GM13977 (cell line): ENCODE measurements around the gene CEP192.

Experiments
- DNase-seq: peaks from one replicate; pipeline ENCODE4 v3.0.0; 2012; ENCODE audit warnings: low spot score
- in situ Hi-C: fragments of 300-500 bp; cut with MboI; formaldehyde crosslinking; loops from one replicate; pipeline ENCODE4 v1.12.0; 2022; ENCODE audit warnings: low sequenced_read_pairs, low pct_unique_long_range_greater_than_20kb, mixed read lengths, inconsistent platforms; ENCODE audit not compliant: unreplicated experiment
- TF ChIP-seq, protein P1 (sequence below): IDR thresholded peaks from 2 replicates; pipeline ENCODE4 v1.5.1; 2012; ENCODE audit warnings: mild to moderate bottlenecking, control low read depth; ENCODE audit not compliant: insufficient read depth; ENCODE audit errors: extremely low read depth, missing control alignments

The CEP192 gene

GRCh38 chr18:13120255-13120654, 129.1 kb downstream of the CEP192 start:
- in situ Hi-C loops, result loop anchor here (25.0 kb wide), 1 partner anchor 108 kb away; no protein-coding TSS in a partner anchor
- DNase-seq, result no peak
- TF ChIP-seq, protein P1, sequence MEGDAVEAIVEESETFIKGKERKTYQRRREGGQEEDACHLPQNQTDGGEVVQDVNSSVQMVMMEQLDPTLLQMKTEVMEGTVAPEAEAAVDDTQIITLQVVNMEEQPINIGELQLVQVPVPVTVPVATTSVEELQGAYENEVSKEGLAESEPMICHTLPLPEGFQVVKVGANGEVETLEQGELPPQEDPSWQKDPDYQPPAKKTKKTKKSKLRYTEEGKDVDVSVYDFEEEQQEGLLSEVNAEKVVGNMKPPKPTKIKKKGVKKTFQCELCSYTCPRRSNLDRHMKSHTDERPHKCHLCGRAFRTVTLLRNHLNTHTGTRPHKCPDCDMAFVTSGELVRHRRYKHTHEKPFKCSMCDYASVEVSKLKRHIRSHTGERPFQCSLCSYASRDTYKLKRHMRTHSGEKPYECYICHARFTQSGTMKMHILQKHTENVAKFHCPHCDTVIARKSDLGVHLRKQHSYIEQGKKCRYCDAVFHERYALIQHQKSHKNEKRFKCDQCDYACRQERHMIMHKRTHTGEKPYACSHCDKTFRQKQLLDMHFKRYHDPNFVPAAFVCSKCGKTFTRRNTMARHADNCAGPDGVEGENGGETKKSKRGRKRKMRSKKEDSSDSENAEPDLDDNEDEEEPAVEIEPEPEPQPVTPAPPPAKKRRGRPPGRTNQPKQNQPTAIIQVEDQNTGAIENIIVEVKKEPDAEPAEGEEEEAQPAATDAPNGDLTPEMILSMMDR, result no peak

- in situ Hi-C loops, result loop anchor here (25.0 kb wide), 1 partner anchor 109 kb away; no protein-coding TSS in a partner anchor
- TF ChIP-seq, protein P1, result no peak
- no peak for DNase-seq
Observed at GRCh38 chr18:13120983-13121441, 129.8 kb downstream of the CEP192 start.

DNA sequence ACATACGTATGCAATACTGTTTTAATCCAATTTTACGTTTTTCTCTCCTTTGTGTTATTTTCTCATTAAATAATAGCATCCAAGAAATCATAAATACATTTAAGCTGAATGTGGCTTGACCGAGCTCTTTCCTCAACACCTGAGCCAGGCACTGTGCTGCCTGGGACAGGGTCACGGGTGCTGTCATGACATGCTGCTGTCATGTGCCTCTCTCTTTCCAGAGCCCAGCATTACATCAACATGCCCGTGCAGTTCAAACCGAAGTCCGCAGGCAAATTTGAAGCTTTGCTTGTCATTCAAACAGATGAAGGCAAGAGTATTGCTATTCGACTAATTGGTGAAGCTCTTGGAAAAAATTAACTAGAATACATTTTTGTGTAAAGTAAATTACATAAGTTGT, 133.2 kb downstream of the CEP192 start:
- TF ChIP-seq, protein P1, result no peak

GRCh38 chr18:13125191-13125590, 134.0 kb downstream of the CEP192 start:
- in situ Hi-C loops, result no loop called here
- TF ChIP-seq, protein P1, result no peak
- no peak for DNase-seq

More for the DNA sequence above, 133.2 kb downstream of the CEP192 start:
- no peak for DNase-seq
- in situ Hi-C loops, result loop anchor here (25.0 kb wide), 1 partner anchor 112 kb away; no protein-coding TSS in a partner anchor

DNA sequence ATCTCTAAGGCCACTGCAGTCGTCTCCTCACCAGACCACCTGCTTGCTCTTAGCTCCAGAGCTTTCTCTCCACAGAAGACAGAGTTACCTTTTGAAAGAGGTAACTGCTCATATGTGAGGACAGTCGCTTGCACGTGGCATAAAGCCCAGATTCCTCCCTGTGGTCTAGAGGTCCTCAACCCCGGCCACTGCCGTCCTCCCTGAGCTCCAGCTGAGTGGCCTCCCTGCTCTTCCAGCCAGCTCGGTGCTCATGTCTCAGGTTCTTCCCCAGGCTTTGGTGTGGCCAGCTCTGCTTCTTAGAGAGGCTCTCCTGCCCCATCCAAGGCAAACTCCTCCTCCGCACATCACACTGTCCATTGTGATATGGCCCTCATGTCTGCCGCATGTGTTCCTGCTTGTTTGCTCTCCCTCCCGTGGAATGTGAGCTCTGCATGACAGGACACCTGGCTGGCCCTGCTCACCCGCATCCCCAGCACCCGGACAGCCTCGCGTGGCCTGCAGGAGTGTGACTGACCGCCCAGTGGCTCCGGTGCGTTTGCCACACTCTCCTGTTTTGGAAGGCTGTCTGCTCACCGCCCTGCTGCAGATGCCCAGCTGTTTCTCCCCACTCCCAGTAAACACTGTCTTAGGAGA, 135.9 kb downstream of the CEP192 start:
- in situ Hi-C loops, result no loop called here
- DNase-seq, result no peak
- TF ChIP-seq, protein P1, result no peak

DNA sequence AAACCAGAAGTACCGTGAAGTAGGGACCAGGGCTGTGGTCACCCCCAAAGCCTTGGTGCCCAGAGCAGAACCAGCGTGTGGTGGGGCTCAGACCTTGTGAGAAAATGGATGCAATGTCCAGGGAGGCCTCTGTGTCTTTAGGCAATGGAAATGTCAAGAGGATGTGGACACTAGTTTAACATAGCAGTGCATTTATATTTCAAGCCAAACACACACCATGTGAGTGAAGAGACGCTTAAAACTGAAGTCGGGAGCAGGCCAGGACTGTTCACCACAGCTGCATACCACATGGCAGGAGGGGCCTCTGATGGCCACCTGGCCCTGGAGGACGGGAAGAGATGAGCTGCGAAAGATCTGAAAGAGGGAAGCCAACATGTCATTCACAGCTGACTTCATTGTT, 140.1 kb downstream of the CEP192 start:
- in situ Hi-C loops, result no loop called here
- DNase-seq, result no peak
- TF ChIP-seq, protein P1, result no peak
